Measurements from ENCODE around the gene SLC36A2. TPM values are rescaled to one million over a fixed set of nuclear protein-coding genes. Genes with fewer than 3 reads are reported as not detected.

The SLC36A2 gene
- total RNA-seq, 2 experiments from 2014 or later, result not detected

DNA sequence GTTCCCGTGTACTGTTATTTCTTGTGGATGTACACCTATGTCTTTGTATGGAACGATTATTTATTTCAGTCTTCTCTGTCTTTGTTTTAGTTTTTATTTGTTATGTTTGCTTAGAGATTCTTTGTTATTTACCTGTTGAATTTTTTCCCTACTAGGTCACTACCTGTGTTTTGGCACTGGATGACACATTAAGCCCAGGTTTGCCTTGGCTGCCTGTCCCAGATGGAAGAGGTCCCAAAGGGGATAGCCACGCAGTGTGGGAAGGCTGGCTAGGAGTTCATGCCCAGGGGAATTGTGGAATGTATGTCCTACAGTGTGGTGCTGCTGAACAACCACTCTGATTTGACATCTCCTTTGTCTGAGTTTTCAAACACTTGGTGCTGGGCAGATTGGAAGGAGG is 15.6 kb upstream of the SLC36A2 start:
- no peak for TF ChIP-seq CTCF (IDR thresholded peaks at IDR 0.05)

DNA sequence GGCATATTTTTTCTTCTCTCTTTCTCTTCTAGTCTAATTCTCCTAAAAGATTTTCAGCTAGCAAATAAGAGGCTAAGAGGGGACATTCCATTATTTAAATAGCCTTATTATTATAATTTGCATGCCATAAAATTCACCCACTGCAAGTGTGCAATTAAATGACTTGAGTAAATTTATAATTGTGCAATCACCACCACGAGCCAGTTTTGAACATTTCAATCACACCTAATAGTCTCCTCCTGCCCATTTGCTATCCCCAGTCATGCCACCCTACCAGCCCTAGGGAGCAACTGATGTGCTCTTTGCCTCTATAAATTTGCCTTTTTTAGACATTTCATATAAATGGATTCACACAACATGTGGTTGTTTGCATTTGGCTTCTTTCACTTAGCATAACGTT is 12.0 kb upstream of the SLC36A2 start:
- no peak overlapping the region for H3K27ac Mint-ChIP-seq

More for the DNA sequence above, 15.6 kb upstream of the SLC36A2 start:
- ATAC-seq, result no peak
- no peak overlapping the region for H3K27ac Mint-ChIP-seq
- H3K36me3 Mint-ChIP-seq (ENCODE audit: low read depth), result no peaks in the 10 kb centered on the region
- H3K9me3 Mint-ChIP-seq, result peaks cover 32% of the 10 kb centered on the region
- H3K4me1 Mint-ChIP-seq (ENCODE audit: low read depth), result no peaks in the 10 kb centered on the region
- intact Hi-C loops (cut with micrococcal nuclease), result no loop called here
- no peak for DNase-seq
- ChIA-PET CTCF (no interaction called here), POLR2A (no interaction called here)
- peaks cover 3% of the 10 kb centered on the region for H3K27me3 Mint-ChIP-seq
- H3K4me3 Mint-ChIP-seq, result no peak overlapping the region

GRCh38 chr5:151357792-151358191 is 10.4 kb upstream of the SLC36A2 start:
- DNase-seq, result no peak
- Mint-ChIP-seq H3K4me1 (ENCODE audit: low read depth) (no peaks in the 10 kb centered on the region), H3K27me3 (peaks cover 2% of the 10 kb centered on the region), H3K4me3 (no peak overlapping the region), H3K9me3 (peaks cover 10% of the 10 kb centered on the region), H3K36me3 (ENCODE audit: low read depth) (no peaks in the 10 kb centered on the region), H3K27ac (no peak overlapping the region)
- no peak for TF ChIP-seq CTCF (IDR thresholded peaks at IDR 0.05)
- ChIA-PET CTCF (no interaction called here), POLR2A (no interaction called here)
- intact Hi-C loops (cut with micrococcal nuclease), result no loop called here
- no peak for ATAC-seq

More for the DNA sequence above, 12.0 kb upstream of the SLC36A2 start:
- Mint-ChIP-seq H3K27me3 (peaks cover 2% of the 10 kb centered on the region), H3K4me3 (no peak overlapping the region), H3K4me1 (ENCODE audit: low read depth) (no peaks in the 10 kb centered on the region), H3K36me3 (ENCODE audit: low read depth) (no peaks in the 10 kb centered on the region), H3K9me3 (peaks cover 16% of the 10 kb centered on the region)
- ChIA-PET CTCF (no interaction called here), POLR2A (interaction anchor here (0.6 to 1.9 kb wide), 2 partner anchors 20 to 23 kb away, joined by 3 to 4 read pairs; no protein-coding TSS in a partner anchor)
- intact Hi-C loops (cut with micrococcal nuclease), result no loop called here
- no peak for TF ChIP-seq CTCF (IDR thresholded peaks at IDR 0.05)
- no peak for ATAC-seq
- no peak for DNase-seq

- POLR2A ChIA-PET, result no interaction called here
- Mint-ChIP-seq H3K4me3 (no peak overlapping the region), H3K36me3 (ENCODE audit: low read depth) (no peaks in the 10 kb centered on the region), H3K4me1 (ENCODE audit: low read depth) (no peaks in the 10 kb centered on the region), H3K27me3 (peaks cover 3% of the 10 kb centered on the region), H3K27ac (no peak overlapping the region), H3K9me3 (peaks cover 9% of the 10 kb centered on the region)
- no peak for TF ChIP-seq CTCF (IDR thresholded peaks at IDR 0.05)
- CTCF ChIA-PET, result no interaction called here
- ATAC-seq (no peak), DNase-seq (no peak)
- intact Hi-C loops (cut with micrococcal nuclease), result no loop called here
Observed at GRCh38 chr5:151357097-151357496, 9.7 kb upstream of the SLC36A2 start.

DNA sequence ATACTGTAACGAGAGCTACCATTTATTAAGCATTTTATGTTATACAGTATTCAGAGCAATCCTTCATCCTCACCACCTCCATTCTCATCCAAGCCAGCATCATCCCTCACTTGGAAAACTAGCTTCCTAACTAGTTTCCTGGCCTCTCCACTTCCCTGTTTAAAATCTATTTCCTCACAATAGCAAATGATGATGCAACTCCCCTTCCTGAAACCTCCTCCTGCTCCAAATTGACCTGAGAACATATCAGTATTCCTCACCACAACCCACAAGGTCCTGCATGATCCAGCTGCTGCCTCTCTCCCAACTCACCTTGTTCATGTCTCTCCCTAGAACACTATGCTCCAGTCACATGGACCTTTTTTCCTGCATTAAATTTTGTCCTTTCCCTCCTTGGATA is 4.3 kb upstream of the SLC36A2 start:
- CTCF ChIA-PET, result no interaction called here
- POLR2A ChIA-PET, result no interaction called here
- Mint-ChIP-seq H3K4me3 (no peak overlapping the region), H3K36me3 (ENCODE audit: low read depth) (no peaks in the 10 kb centered on the region), H3K9me3 (no peaks in the 10 kb centered on the region), H3K4me1 (ENCODE audit: low read depth) (no peaks in the 10 kb centered on the region), H3K27ac (no peak overlapping the region), H3K27me3 (peaks cover 14% of the 10 kb centered on the region)
- intact Hi-C loops (cut with micrococcal nuclease), result no loop called here
- no peak for ATAC-seq
- DNase-seq, result no peak
- no peak for TF ChIP-seq CTCF (IDR thresholded peaks at IDR 0.05)

Data from activated CD8-positive, alpha-beta T cell treated with anti-CD3 and anti-CD28 coated beads for 36 hours (primary cell).